ENCODE measurements around the gene ZFHX3.

The ZFHX3 gene

DNA sequence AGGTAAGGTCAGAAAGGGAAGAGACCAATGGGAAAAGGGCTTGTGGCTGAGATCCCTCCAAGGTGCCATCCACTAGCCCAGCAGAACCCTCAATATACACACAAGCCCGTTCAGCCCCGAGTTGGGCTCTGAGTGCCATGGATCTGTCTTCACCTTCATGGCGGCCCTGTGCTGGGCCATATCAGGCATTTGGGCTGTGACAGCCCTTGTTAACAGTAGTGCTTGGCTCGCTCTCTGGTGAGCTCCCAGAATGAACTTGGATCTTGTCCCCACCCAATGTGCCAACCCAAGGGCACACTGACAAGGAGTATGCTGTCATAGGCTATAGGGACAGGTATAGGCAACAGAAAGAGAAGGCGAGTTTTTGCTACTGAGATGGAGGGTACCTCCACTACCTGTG is 182.7 kb downstream of the ZFHX3 start:
- no peak for DNase-seq

DNA sequence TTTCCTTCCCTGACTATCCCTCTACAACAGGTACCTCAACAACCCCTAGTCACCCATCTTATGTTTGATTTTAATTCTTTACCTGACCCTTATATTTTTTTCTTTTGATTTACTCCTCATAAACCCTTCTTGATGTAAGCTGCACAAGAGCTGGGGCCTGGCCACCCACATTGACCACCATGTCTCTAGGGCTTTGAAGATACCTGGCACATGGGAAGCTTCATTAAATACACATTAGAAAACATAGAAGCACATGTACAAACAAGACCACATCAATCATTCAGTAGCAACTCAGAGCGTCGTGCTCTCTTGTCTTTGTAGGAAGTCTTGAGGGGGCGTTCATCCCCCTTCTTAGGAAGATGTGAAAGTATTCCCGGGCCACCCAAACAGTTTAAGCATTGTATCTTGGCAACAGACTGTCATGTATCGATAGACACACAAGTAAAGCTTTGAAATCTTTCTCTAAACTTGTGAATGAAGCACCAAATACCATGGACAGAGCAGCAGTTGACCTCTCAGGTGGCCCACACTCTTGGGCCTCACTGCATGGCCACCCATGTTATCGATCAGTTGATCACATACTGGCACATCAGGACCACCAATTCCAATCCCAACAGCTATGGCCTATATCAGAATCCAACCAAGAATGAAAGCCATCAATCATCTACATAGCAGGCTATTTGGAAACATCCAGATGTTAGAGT is 183.6 kb downstream of the ZFHX3 start:
- no peak for DNase-seq

DNA sequence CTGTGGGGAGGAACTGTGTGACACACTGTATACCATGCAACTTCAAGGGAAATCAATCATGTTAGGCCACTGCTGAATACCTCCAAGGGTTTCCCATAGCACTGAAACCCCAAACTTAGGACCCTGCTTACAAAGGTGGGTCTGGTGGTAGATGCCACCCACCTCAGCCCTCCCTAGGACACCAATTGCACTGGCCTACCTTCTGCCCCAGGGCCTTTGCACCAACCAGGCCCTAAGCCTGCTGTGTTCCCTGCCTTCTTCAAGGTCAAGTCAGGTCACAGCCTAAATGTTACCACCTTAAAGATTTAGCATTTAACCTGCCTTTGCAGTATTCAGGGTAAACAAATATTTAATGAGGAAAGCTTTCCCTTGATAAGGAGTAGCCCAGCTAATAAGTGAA is 185.8 kb downstream of the ZFHX3 start:
- DNase-seq: no peak

DNA sequence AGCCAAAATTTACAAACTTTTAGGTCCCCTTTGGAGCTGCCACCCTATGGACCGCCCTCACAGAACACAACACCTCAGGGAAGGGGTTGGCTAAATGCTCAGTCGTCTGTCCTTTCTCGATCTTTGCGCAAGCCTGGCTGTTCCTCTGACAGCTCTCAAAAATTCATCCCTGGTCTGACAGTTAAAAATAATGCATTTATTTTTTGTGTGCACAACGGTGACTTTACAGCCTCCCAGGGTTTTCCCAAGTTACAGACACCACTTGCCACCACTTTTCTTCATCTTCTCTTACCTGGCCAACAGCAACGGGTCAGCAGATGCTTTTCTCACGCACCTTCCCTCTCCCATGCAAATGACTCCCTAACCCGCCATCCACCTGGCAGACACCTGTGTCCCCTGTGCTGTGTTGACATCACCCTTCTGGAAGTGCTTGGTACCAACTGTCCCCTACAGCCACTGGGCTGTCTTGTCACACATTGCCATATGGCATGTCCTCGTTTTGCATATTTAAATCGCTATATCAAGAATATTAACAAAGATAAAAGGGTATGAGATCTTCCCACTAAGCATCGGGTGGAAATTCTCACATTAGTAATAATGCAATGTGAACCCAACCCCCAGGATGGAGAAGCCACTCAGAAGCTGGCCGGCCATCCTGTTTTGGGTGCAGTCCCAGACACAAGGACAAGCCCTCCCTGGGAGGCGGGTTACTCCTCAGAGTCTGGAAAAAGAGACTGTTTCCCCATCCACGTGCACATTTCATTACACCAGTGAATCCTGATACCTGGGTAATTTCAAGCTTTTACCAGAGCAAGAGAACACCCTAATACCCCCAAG is 187.0 kb downstream of the ZFHX3 start:
- no peak for DNase-seq

DNA sequence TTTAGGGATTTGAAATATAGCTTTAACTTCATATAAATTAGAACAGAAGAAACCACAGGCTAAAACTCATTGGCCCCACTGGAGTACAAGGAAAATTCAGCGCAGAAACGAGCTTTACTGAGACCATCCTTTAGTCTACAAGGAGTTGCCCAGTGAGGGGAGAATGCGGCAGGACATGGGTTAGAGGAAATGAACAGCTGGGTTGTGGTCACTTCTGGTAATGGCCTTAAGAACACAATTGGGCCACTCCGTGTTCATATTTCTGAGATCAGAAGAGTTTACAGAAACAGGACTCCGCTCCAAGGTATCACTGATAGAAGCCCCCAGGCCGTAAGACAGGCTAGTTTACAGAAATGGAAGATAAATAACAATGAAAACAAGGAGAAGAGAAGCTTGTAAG is 188.3 kb downstream of the ZFHX3 start:
- no peak for DNase-seq

DNA sequence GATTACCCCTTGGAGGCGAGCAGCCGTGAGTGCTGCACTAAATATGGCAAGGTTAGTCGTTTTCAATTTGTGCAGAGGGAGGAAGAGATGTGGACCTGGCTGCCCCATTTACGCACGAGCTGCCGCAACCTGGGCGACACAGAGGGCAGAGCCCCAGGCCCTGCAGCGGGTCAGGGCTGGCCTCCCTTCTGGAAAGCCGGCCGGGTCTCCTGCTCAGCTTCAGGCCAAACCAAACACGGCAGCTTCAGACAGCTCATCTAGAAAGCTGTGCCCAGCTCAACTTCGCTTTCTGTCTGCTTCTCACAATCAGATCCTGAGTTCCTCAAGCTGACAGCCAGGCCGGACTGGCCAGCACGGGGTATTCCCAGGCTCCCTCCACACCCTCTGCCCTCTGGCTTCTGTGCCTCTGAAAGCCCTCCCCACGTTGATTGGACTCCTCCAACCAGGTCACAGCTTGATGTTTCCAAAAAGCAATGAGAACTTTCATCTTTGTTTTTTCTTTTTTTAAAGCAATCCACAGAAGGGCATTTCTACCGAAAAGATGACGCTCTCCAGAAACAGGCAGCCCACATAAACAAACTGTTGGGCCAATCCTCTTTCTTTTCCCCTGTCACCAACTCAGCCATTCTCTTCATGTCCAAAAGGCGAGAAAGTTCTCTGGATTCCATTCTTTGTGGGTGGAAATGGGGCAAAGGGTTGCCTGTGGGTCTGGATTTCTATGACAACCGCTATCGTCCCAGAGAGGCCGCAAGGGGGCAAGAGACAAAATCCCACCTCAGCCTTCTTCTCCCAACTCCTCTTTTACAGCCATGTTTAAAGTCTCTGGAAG is 189.0 kb downstream of the ZFHX3 start:
- no peak for DNase-seq

DNA sequence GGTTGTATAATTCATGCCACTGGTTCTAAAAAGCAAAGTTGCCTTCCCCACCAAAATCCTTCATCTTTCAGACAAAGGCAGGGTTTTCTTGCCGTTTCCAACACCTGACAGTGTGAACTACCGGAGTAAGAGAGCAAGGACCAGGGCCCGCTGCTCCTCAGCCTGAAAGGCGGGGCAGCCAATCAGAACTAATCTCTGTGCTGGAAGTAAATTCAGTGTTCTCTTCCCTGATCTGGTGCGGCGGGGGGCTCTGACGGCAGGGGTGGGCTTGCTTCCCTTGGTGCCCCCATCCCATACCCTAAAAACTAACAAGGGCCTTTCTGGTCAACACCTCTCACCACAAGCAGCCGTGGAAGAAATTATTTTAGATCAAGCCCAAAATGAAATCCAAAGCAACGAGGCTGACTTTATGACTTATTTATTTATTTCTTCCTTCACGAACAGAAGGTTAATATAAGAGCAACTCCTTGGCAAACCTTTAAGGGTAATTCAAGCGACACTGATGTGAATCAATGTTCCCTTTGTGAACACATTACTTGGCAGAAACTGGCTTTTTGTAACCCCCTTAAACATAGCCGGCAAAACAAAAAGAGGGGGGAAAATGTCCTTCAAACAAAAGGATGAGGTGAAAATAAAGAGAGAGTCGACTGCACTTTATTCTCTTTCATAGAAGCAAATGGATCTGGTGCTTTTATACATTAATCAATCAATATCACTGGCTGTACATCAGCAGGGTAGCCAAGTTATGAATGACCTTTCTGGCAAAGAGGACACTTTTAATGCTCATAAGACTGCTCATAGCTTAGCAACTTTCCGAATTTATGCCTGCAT is 189.9 kb downstream of the ZFHX3 start:
- no peak for DNase-seq

DNA sequence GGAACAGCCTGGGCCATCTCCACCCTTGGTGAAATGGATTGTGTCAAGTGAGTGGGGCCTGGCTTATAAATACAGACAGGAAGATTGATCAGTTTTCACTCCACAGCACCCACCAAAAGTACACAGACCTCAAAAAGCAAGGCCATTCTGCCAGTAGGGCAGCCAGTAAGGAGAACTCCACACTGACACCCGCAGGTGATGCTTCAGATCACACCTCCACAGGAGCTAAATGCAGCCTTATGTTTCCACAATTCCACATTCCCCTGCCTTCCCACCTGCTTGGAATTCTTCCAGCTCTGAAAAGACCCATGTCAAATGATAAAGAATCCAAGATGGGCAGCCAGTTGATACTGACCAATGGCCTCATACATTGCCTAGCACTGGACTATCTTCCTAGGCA is 191.1 kb downstream of the ZFHX3 start:
- DNase-seq: peak; percentile 59

DNA sequence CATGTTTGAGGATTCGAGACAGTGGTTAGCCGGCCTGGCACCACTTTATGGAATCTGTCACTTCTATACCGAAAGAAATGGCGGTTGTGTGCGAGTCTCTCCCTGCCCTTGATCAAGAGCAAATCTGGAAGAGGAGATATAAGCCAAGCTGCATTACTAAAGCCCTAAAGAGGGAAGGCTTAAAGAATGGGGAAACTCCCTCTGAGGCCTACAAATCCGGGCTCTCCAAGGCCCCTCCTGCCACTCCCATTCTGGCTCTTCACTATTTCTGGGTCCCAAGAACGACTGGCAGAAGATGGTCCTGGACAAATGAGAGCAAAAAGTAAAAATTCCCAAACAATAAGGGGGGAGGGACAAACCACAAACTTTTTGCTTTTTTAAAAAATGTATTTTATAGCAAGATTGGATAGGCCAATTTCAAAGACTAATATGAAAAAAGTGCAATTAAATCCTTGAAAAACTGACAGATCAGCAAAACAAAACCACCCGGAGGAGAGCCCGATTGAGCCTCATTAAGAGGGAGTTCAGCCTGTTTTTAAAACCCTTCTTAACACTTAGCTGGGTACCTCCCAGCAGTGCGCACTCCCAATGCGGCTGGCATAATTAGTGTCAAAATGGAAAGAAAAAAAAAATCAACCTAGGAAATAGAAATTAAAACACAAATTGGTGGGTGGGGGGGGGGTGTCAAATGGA is 193.5 kb downstream of the ZFHX3 start:
- DNase-seq: no peak

DNA sequence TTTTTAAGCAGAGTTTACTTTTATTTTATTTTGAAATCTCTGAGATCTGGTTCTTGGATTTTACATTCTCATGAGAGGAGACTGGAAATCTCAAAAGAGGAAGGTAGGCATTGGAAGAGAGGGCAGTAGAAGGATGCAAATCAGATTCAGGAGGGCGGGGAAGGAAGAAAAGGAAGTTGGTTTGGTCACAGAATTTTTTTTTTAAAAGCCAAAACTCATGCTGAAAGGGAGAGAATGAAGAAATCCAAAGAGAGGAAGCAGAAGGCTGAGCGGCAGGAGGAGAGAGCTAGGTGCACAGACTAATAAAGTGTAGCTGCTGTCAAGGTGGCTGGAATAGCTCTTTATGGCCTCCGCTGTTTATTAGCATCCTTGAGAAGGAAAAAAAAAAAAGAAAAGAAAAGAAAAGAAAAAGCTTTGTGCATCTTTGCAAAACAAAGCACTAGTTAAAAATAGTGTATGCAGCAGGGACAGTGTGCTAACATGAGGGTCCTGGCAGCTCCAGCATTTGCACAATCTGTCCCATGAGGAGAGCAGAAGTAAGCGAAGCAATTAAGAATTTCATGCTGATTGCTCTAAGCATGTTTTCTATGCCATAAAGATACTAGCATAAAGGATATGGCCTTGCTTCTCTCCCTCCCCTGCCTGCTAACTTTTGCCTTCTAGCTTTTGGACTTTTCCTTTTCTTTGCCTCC is 194.2 kb downstream of the ZFHX3 start:
- DNase-seq: peak; percentile 54

DNA sequence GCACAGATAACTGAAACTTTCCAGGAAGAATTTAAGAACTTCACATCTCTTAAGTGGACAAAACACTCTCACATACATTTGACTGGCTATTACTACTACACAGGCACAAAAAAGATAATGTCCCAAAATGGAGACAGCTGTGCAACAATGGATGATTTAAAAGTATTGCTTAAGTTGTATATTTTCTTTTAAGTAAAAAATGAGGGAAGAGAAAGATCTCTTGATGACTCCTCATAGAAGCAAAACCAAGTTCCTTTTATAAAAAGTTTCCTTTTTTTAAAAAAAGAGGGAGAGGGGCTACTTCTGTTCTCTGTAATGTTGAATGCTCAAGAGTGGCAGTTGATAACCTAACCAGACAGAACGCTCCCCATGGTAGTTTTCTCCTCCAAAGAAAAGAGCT is 195.5 kb downstream of the ZFHX3 start:
- DNase-seq: no peak

DNA sequence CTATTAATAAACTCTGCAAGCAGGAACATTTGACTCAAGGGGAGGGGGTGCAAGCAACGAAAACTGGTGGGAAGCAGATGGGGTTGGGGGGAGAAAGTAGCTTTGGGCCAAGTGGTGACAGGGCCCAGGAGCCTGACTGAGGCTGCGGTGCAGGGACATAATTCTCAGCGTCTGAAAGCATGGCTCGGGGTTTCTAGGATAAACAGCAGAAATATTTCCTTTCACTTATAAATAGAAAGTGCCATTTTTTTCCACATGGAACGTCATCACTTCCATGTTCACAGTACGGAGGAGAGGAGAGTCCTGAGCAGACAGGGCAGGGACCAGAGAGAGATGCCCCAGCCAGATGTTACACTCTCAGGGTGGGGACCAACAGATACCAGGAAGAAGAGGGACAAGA is 197.1 kb downstream of the ZFHX3 start:
- DNase-seq: no peak

DNA sequence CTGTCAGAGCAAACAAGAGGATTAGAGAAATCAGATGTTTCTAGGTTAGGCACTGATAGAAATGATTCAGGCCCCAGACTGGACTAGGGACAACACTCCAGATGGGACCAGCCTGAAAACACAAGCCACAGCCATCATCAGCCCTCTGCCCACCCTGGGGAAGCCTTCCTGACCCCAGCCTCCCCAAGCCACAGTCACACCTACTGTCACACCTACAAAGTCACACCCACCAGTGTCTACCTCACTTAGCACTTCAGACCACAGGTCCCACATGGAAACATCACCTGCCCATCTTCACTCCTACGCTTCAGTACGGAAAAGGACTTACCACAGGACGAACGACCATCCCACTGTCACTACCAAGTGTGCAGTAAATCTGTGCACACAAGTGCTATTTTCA is 197.9 kb downstream of the ZFHX3 start:
- no peak for DNase-seq

DNA sequence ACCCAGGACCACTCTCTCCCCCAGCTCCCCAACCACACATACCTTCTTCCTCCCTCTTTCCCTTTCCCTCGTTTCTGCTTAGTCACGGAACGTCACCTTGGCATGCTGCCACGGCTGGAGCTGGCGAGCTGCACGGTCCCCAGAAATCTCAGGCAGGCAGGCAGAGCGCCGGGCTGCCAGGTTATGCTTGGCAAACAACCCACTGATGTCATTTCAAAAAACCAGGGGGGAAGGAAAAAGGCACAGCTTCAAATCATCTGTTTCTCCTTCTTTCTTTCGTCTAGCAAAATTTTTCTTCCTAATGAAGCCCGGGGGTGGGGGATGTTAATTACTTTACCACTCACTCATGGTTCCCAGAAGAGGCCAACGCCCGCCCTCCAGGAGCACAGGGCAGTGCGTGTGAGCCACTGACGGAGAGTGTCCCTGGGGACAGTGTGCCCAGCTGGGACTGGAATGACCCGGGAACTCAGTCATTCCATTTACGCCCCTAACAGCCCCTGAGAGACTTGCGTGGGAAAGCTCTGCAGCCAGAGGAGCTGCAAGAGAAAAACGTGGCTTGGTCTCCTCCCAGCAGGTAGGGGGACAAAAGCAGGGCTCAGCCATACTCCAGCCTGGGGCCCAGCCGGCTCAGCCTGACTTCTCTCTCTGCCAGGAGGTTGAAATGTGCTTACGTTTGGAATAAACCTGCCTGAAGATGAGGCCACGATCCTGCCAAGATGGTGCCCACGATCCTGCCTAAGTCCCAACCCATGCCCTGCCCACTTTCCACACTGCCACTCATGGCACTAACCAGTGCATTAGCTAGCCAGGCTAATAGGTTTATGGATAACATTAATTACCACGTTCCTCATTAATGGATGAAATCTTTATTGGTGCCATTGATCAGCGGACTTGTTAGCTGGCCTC is 198.9 kb downstream of the ZFHX3 start:
- DNase-seq: peak; percentile 77

DNA sequence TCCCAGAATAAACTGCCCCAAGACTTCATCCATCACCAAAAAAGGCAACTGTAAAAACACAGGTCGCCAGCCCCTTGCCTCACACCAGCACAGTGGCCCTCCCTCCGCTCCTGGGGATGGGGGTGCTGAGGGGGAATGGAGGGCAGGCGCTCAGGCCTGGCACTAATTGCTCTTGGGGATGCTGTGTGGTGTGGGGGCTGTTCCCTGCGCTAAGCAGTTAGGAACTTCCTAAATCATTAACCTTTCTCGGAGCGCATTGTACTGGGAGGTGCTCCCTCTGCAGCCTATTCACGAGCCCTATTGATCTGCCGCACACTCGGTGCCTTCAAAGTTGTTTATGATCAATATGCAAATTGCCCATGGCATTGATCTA is 199.9 kb downstream of the ZFHX3 start:
- no peak for DNase-seq

DNA sequence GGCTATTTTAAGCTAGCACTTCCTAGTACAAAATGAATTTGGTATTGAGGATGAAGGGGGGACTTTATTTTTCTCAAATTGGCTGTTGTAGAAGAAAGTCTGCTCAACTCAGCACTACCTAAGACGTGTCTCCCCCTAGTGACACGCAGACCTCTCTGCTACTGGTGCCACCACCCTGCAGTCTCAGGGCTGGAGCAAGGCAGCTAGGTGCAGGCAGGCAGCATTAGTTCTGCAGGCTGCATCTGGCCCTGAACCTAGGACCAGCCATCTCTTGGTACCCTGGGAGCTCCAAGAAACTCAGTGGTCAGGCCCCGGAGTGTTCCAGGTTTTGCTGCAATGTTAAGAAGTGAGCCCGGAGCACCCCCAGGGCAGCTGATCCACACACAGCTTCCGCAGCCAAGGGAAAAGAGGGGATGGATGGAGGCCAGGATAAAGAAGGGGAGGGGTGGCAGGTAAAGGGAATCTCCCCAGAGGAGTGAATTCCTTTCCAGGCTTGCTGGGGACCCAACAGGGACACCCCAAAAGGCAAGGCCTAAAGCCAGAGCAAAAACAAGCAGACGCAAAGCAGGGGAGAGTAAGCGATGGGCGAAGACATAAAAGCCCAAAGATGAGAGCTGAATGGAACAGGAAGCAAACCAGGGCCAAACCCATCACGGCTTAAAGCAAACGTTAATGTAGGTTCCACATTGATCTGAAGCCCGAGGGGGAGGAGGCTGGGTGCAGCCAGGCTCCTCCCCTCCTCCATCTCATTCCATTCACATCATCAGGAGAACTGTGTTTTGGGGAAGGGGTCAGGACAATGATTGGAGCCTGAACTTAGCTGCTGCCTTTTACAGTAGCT is 200.5 kb downstream of the ZFHX3 start:
- peak; percentile 75 for DNase-seq

DNA sequence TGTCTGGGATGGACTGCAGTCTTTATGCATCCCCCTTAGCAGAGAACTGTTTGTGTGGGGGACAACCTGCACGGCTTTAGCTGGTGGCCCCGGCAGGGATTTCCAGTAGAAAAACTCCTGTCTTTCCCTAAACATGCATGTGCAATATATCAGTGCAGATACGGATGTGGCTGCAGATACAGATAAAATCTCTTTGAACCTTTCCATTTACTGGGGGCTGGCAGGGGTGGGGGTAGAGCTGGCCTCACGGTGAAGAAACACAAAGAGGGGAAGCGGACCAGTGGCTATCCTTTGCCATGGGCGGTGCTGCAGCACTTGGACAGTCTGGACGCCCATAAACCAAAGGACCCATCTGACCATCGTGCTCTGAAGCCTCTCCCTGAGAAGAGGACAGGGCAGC is 201.3 kb downstream of the ZFHX3 start:
- DNase-seq: no peak

DNA sequence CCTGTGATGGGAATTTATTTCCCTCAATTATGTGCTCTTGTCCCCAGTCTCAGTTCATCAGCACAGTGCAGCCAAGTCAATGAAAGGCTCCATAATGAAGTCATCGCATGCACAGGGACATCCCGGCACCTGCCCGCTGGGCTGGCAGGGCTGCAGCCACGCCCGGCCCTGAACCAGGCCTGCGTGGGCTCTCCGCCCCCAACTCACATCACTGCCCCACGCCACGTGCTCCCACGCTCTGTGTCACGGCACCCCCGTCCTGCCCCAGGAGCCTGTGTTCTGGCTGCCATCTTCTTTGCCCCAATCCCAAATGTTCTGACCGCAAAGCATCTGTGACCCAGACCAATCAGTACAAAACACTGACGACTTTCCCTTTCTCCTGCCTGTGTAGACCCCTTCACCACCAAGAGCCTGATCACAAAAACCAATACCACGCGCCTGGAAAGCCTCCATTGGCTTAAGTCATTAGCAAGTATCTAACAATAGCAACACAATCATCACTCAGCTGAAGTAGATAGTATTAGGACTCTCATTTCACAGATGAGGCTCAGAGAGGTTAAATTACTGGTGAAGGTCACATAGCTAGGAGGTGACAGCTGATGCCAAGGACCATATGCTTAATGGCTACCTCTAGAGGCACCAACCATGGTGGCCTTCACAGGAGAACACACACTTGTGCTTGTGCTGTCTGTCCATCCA is 202.5 kb downstream of the ZFHX3 start:
- DNase-seq: no peak

Measured in hematopoietic multipotent progenitor cell treated with erythropoietin and hydrocortisone succinate and interleukin-3 and kit ligand, for 6 days (in vitro differentiated cells).